Gastrocnemius medialis (tissue), 4 donors: ENCODE results near the gene PRDX1. TPM values are rescaled to one million over a fixed set of nuclear protein-coding genes. Genes with fewer than 3 reads are reported as not detected.

ENCODE experiments used
- ATAC-seq, 2 donors: fragments of 150-250 bp; one replicate each; pipeline ENCODE4 v1.9.1; 2016
- DNase-seq, 2 donors: peaks; one replicate each; pipeline ENCODE4 v3.0.0-alpha.2; 2019
- H3K27ac ChIP-seq, 4 donors: fragments of 200-600 bp; sonication (generic); 1 replicate in 1 of 4; 2 replicates in 3 of 4; pipeline ENCODE4 v1.5.1; 2016 to 2018; ENCODE audit warnings: mild to moderate bottlenecking in 2 of 4, moderate library complexity in 1 of 4
- H3K27me3 ChIP-seq, 3 donors: fragments of 200-600 bp; sonication (generic) in 2 of 3; 1 replicate in 1 of 3; 2 replicates in 2 of 3; pipeline versions ENCODE4 v1.5.1 to v1.6.0; 2016 to 2019; ENCODE audit warnings: mild to moderate bottlenecking in 1 of 3, moderate library complexity in 1 of 3
- H3K36me3 ChIP-seq, 2 donors: fragments of 200-600 bp; sonication (generic) in 1 of 2; one replicate each; pipeline ENCODE4 v1.5.1; 2017 to 2018
- H3K4me1 ChIP-seq, 2 donors: fragments of 200-600 bp; sonication (generic) in 1 of 2; one replicate each; pipeline ENCODE4 v1.5.1; 2016 to 2017; ENCODE audit warnings: mild to moderate bottlenecking in 2 of 2
- H3K4me3 ChIP-seq, 4 donors: fragments of 200-600 bp; sonication (generic) in 3 of 4; 1 replicate in 1 of 4; 2 replicates in 3 of 4; pipeline ENCODE4 v1.5.1; 2016 to 2019; ENCODE audit warnings: mild to moderate bottlenecking in 2 of 4
- H3K9me3 ChIP-seq, 3 donors: fragments of 200-600 bp; sonication (generic) in 2 of 3; 1 replicate in 1 of 3; 2 replicates in 2 of 3; pipeline ENCODE4 v1.5.1; 2016 to 2019
- POLR2A ChIP-seq, 2 donors: fragments of 450-650 bp; IDR thresholded peaks; one replicate each; pipeline ENCODE4 v1.6.1; 2017; ENCODE audit warnings: antibody characterized with exemption in 2 of 2, mild to moderate bottlenecking in 2 of 2, moderate library complexity in 2 of 2
- in situ Hi-C, 4 donors: fragments of 200-750 bp; cut with MboI; loops; one replicate each; pipeline versions ENCODE4 v1.15.0 to v1.8.0; 2017; ENCODE audit warnings: low sequenced_read_pairs in 4 of 4
- intact Hi-C: fragments of 100-400 bp; cut with DNase I; formaldehyde crosslinking; loops from one replicate; pipeline ENCODE4 v1.15.1; 2023; ENCODE audit warnings: low total_unique reads
- total RNA-seq, 4 donors: library from RNA; depleted of rRNA; stranded (reverse); fragments of >200 nt; gene quantifications; one replicate each; pipeline versions ENCODE4 v1.1.0 to v1.2.3, GENCODE V29; 2016
- TF ChIP-seq, protein P1 (sequence below), 5 experiments: fragments of 450-650 bp in 3 of 5; fragments of 200-600 bp in 2 of 5; sonication (generic) in 2 of 5; IDR thresholded peaks in 4 of 5; conservative IDR thresholded peaks in 1 of 5; 1 replicate in 4 of 5; 2 replicates in 1 of 5; pipeline ENCODE4 v1.5.1; 2016 to 2019; ENCODE audit warnings: antibody characterized with exemption in 5 of 5, mild to moderate bottlenecking in 3 of 5, moderate library complexity in 3 of 5

Gene PRDX1
- total RNA-seq, 4 donors from 2014 or later = 406 to 554 (median 482) TPM

DNA sequence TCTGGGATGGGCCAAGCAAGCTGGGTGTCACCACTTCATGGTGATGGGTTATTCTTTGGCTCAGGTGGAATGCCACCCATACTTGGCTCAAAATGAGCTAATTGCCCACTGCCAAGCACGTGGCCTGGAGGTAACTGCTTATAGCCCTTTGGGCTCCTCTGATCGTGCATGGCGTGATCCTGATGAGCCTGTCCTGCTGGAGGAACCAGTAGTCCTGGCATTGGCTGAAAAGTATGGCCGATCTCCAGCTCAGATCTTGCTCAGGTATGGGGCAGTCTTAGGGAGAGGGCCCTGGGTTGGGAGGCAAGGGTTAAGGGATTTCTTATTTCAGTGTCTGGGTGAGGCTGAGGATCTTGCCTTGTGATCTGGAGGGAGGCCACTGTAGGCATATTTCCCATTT lies 46.7 kb upstream of the PRDX1 start:
- in situ Hi-C loops (loop anchor here (5.0 to 25.0 kb wide), 7 partner anchors 54 to 556 kb away; partner anchors contain the start of genes HECTD3 (in 2 of the 4), UROD (in 2 of the 4), CCDC163 (in 1 of the 4) and MMACHC (in 1 of the 4)), intact Hi-C loops (no loop called here)
- Histone ChIP-seq H3K27ac (no peak overlapping the region), H3K9me3 (no peaks in the 10 kb centered on the region), H3K27me3 (no peaks in the 10 kb centered on the region), H3K4me1 (peaks cover 0 to 5% of the 10 kb centered on the region in 2 donors), H3K36me3 (peaks cover 0 to 34% of the 10 kb centered on the region in 2 donors), H3K4me3 (no peak overlapping the region)
- DNase-seq = no peak
- TF ChIP-seq, protein P1, sequence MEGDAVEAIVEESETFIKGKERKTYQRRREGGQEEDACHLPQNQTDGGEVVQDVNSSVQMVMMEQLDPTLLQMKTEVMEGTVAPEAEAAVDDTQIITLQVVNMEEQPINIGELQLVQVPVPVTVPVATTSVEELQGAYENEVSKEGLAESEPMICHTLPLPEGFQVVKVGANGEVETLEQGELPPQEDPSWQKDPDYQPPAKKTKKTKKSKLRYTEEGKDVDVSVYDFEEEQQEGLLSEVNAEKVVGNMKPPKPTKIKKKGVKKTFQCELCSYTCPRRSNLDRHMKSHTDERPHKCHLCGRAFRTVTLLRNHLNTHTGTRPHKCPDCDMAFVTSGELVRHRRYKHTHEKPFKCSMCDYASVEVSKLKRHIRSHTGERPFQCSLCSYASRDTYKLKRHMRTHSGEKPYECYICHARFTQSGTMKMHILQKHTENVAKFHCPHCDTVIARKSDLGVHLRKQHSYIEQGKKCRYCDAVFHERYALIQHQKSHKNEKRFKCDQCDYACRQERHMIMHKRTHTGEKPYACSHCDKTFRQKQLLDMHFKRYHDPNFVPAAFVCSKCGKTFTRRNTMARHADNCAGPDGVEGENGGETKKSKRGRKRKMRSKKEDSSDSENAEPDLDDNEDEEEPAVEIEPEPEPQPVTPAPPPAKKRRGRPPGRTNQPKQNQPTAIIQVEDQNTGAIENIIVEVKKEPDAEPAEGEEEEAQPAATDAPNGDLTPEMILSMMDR (IDR thresholded peaks at IDR 0.05 in 4 of 5, conservative IDR thresholded peaks at IDR 0.05 in 1 of 5) = no peak
- TF ChIP-seq POLR2A (IDR thresholded peaks at IDR 0.05) = no peak
- ATAC-seq = no peak

DNA sequence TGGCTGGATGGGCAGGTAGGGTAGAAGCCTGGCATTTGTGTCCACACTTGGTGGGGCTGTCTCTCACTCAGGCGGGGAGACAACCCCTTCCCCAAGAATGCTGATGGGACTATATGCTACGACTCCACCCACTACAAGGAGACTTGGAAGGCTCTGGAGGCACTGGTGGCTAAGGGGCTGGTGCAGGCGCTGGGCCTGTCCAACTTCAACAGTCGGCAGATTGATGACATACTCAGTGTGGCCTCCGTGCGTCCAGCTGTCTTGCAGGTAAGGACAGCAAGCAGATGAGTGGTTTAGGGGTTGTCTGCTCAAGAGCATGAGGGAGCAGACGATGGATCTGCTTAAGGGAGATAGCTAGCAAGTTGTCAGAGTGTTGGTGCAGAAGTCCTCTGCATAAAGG lies 46.2 kb upstream of the PRDX1 start:
- in situ Hi-C loops = loop anchor here (5.0 to 25.0 kb wide), 7 partner anchors 53 to 556 kb away; partner anchors contain the start of genes HECTD3 (in 2 of the 4), UROD (in 2 of the 4), CCDC163 (in 1 of the 4) and MMACHC (in 1 of the 4)
- no peak for DNase-seq
- Histone ChIP-seq H3K9me3 (no peaks in the 10 kb centered on the region), H3K4me1 (peaks cover 0 to 5% of the 10 kb centered on the region in 2 donors), H3K27me3 (no peaks in the 10 kb centered on the region), H3K27ac (no peak overlapping the region), H3K36me3 (peaks cover 0 to 39% of the 10 kb centered on the region in 2 donors), H3K4me3 (no peak overlapping the region)
- ATAC-seq = no peak
- no peak for TF ChIP-seq POLR2A (IDR thresholded peaks at IDR 0.05)
- TF ChIP-seq, protein P1 (IDR thresholded peaks at IDR 0.05 in 4 of 5, conservative IDR thresholded peaks at IDR 0.05 in 1 of 5) = no peak
- intact Hi-C loops = no loop called here

DNA sequence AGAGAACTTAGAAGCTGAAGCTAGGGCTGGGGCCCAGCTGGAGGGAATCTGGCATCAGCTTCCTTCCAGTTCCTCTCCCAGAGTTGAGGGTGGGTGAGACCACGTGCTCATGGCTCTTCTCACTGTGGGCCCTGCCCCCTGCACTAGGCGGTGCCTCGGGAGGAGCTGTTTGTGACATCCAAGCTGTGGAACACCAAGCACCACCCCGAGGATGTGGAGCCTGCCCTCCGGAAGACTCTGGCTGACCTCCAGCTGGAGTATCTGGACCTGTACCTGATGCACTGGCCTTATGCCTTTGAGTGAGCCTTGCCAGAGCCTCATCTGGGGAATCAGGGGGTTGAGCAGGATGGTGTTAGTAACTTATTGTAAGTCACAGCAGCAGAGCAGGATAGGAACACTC lies 45.0 kb upstream of the PRDX1 start:
- TF ChIP-seq, protein P1 (IDR thresholded peaks at IDR 0.05 in 4 of 5, conservative IDR thresholded peaks at IDR 0.05 in 1 of 5) = no peak
- Histone ChIP-seq H3K4me1 (peaks cover 0 to 5% of the 10 kb centered on the region in 2 donors), H3K9me3 (no peaks in the 10 kb centered on the region), H3K27ac (peak overlapping the region in 2 of 4 donors; percentile 10 to 33), H3K4me3 (no peak overlapping the region), H3K36me3 (peaks cover 0 to 49% of the 10 kb centered on the region in 2 donors), H3K27me3 (no peaks in the 10 kb centered on the region)
- in situ Hi-C loops (loop anchor here (5.0 to 25.0 kb wide), 7 partner anchors 52 to 554 kb away; partner anchors contain the start of genes HECTD3 (in 2 of the 4), UROD (in 2 of the 4), CCDC163 (in 1 of the 4) and MMACHC (in 1 of the 4)), intact Hi-C loops (no loop called here)
- peak; percentile 24 to 52 for DNase-seq
- ATAC-seq = peak; percentile 12 to 39

DNA sequence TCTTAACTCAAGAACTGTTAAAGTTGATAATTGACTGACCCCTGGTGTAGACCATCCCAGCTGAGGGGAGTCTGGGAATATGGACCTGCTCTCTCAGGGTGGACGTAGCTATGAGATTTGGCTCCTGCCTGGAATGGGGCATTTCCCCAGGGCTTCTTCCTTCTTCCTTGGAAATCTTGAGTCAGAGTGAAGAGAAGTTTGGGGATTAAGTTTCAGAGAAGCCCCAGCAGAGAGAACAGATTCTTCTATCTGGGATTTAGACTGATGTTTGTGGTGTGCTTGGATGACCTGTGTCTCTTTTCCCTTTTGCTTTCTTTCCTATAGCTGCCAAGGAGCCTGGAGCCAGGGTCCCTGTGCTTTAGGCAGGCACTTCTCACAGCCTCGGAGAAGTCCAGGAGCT lies 42.2 kb upstream of the PRDX1 start:
- H3K36me3 ChIP-seq = peaks cover 0 to 56% of the 10 kb centered on the region in 2 donors

More for the DNA sequence above, 42.2 kb upstream of the PRDX1 start:
- in situ Hi-C loops = loop anchor here in 3 of 4 donors (10.0 to 25.0 kb wide), 6 partner anchors 49 to 552 kb away; partner anchors contain the start of genes HECTD3 (in 2 of the 3), UROD (in 2 of the 3), CCDC163 (in 1 of the 3) and MMACHC (in 1 of the 3)
- Histone ChIP-seq H3K4me3 (no peak overlapping the region), H3K27me3 (no peaks in the 10 kb centered on the region), H3K9me3 (no peaks in the 10 kb centered on the region), H3K27ac (no peak overlapping the region), H3K4me1 (peaks cover 0 to 5% of the 10 kb centered on the region in 2 donors)
- TF ChIP-seq POLR2A (IDR thresholded peaks at IDR 0.05) = no peak
- TF ChIP-seq, protein P1 (IDR thresholded peaks at IDR 0.05 in 4 of 5, conservative IDR thresholded peaks at IDR 0.05 in 1 of 5) = no peak
- DNase-seq (no peak), ATAC-seq (no peak)
- intact Hi-C loops = no loop called here
